Measurements from ENCODE around the gene MT1X. TPM values are rescaled to one million over a fixed set of nuclear protein-coding genes. Genes with fewer than 3 reads are reported as not detected.

Gene MT1X
- total RNA-seq, 2 donors from 2014 or later = 430 to 1,140 TPM

- peaks cover 4% of the 10 kb centered on the region for H3K4me1 ChIP-seq
- H3K27me3 ChIP-seq = no peaks in the 10 kb centered on the region
- intact Hi-C loops (cut with DNase I) = no loop called here
- no peak overlapping the region for H3K4me3 ChIP-seq
- no peak overlapping the region for H3K27ac ChIP-seq
- no peaks in the 10 kb centered on the region for H3K36me3 ChIP-seq (replicated peaks in 1 of 2; ENCODE audit: insufficient read depth in 1 of 2, low read depth in 2 of 2)
- no peak for ATAC-seq
- DNase-seq = no peak
- H3K9me3 ChIP-seq = no peaks in the 10 kb centered on the region
- WGBS, 2 donors = 20 to 44% methylated on average over 1 of the region's 1 CpG
- no peak for TF ChIP-seq POLR2A (IDR thresholded peaks at IDR 0.05)
- no peak for TF ChIP-seq CTCF (IDR thresholded peaks at IDR 0.05)
Observed at GRCh38 chr16:56652600-56652999, 29.7 kb upstream of the MT1X start.

GRCh38 chr16:56653218-56653617 lies 29.1 kb upstream of the MT1X start:
- ATAC-seq = no peak
- no peaks in the 10 kb centered on the region for H3K36me3 ChIP-seq (replicated peaks in 1 of 2; ENCODE audit: insufficient read depth in 1 of 2, low read depth in 2 of 2)
- H3K27ac ChIP-seq = no peak overlapping the region
- H3K4me1 ChIP-seq = peaks cover 6% of the 10 kb centered on the region
- no peak for DNase-seq
- intact Hi-C loops (cut with DNase I) = no loop called here
- H3K27me3 ChIP-seq = no peaks in the 10 kb centered on the region
- WGBS, 2 donors = 74 to 86% methylated on average over 7 of the region's 7 CpGs
- H3K9me3 ChIP-seq = no peaks in the 10 kb centered on the region
- no peak for TF ChIP-seq CTCF (IDR thresholded peaks at IDR 0.05)
- TF ChIP-seq POLR2A (IDR thresholded peaks at IDR 0.05) = no peak
- no peak overlapping the region for H3K4me3 ChIP-seq

GRCh38 chr16:56657555-56658326 lies 24.5 kb upstream of the MT1X start, which contains the start of gene MT1F:
Gene MT1F (plus strand): TSS chr16:56657959. CDS start chr16:56658059, 100 bp downstream.
- 0 to 1% methylated on average over 16 to 45 of the region's 46 CpGs for WGBS, 2 donors
- intact Hi-C loops (cut with DNase I) = no loop called here
- peak; percentile 96 for ATAC-seq

GRCh38 chr16:56658327-56658875 lies 23.9 kb upstream of the MT1X start:
- peaks cover 21% of the 10 kb centered on the region for H3K4me1 ChIP-seq
- H3K27me3 ChIP-seq = no peaks in the 10 kb centered on the region
- DNase-seq (peak in 2 of 4 donors; percentile 39 to 66), ATAC-seq (peak; percentile 6)
- H3K27ac ChIP-seq = peak overlapping the region; percentile 92 to 97 (median 96)
- H3K9me3 ChIP-seq = no peaks in the 10 kb centered on the region
- WGBS, 2 donors = 9 to 10% methylated on average over 7 to 10 of the region's 10 CpGs
- H3K4me3 ChIP-seq = peak overlapping the region; percentile 20 to 61
- TF ChIP-seq POLR2A (IDR thresholded peaks at IDR 0.05) (no peak), CTCF (IDR thresholded peaks at IDR 0.05) (peak in 1 of 7 experiments; percentile 9)
- intact Hi-C loops (cut with DNase I) = no loop called here
- no peaks in the 10 kb centered on the region for H3K36me3 ChIP-seq (replicated peaks in 1 of 2; ENCODE audit: insufficient read depth in 1 of 2, low read depth in 2 of 2)

More at GRCh38 chr16:56657555-56658326, 24.5 kb upstream of the MT1X start, which contains the start of gene MT1F:
- Histone ChIP-seq H3K4me1 (peaks cover 21% of the 10 kb centered on the region), H3K27me3 (no peaks in the 10 kb centered on the region), H3K4me3 (peak within 1 kb of the TSS; percentile 20 to 61), H3K27ac (peak within 1 kb of the TSS; percentile 92 to 97 (median 96)), H3K9me3 (no peaks in the 10 kb centered on the region), H3K36me3 (replicated peaks in 1 of 2; ENCODE audit: insufficient read depth in 1 of 2, low read depth in 2 of 2) (no peaks in the 10 kb centered on the region)
- peak in 2 of 7 experiments; percentile 33 to 37 for TF ChIP-seq CTCF (IDR thresholded peaks at IDR 0.05)
- peak; percentile 76 to 85 (median 83) for TF ChIP-seq POLR2A (IDR thresholded peaks at IDR 0.05)
- DNase-seq = peak; percentile 97 to 99 (median 98)
